ENCODE data around the gene HSPBP1.

HSPBP1 gene

GRCh38 chr19:55310498-55310897, 30.6 kb upstream of the HSPBP1 start:
- H3K27ac ChIP-seq, result no peak overlapping the region
- TF ChIP-seq, protein P1, sequence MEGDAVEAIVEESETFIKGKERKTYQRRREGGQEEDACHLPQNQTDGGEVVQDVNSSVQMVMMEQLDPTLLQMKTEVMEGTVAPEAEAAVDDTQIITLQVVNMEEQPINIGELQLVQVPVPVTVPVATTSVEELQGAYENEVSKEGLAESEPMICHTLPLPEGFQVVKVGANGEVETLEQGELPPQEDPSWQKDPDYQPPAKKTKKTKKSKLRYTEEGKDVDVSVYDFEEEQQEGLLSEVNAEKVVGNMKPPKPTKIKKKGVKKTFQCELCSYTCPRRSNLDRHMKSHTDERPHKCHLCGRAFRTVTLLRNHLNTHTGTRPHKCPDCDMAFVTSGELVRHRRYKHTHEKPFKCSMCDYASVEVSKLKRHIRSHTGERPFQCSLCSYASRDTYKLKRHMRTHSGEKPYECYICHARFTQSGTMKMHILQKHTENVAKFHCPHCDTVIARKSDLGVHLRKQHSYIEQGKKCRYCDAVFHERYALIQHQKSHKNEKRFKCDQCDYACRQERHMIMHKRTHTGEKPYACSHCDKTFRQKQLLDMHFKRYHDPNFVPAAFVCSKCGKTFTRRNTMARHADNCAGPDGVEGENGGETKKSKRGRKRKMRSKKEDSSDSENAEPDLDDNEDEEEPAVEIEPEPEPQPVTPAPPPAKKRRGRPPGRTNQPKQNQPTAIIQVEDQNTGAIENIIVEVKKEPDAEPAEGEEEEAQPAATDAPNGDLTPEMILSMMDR (IDR thresholded peaks at IDR 0.05), result no peak
- TF ChIP-seq ZFX (IDR thresholded peaks at IDR 0.05; ENCODE audit: borderline replicate concordance), result no peak

- no peak for TF ChIP-seq ZFX (IDR thresholded peaks at IDR 0.05; ENCODE audit: borderline replicate concordance)
- TF ChIP-seq, protein P1 (IDR thresholded peaks at IDR 0.05), result no peak
- no peak overlapping the region for H3K27ac ChIP-seq
Observed at GRCh38 chr19:55309448-55309847, 29.5 kb upstream of the HSPBP1 start.

DNA sequence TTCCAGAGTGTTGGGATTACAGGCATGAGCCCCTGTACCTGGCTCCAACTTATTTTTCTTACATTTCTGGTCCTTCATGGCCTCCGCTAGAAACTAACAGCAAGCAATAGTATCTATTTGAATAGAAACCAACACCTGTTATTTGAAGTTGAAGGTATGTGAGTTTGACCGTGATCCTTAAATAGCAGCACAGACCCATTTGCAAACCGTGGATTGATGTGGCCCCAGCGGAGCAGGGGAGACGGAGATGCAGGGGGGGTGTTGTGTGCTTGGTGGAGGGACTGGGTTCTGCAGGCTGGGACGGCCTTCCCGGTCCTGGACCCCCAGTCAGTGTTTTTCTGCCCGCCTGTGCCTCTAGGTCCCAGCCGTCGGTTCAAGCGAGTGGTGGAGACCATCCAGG, 28.4 kb upstream of the HSPBP1 start:
- TF ChIP-seq ZFX (IDR thresholded peaks at IDR 0.05; ENCODE audit: borderline replicate concordance), result no peak
- TF ChIP-seq, protein P1 (IDR thresholded peaks at IDR 0.05), result no peak
- no peak overlapping the region for H3K27ac ChIP-seq

GRCh38 chr19:55306712-55307111, 26.8 kb upstream of the HSPBP1 start:
- no peak overlapping the region for H3K27ac ChIP-seq
- no peak for TF ChIP-seq ZFX (IDR thresholded peaks at IDR 0.05; ENCODE audit: borderline replicate concordance)
- TF ChIP-seq, protein P1 (IDR thresholded peaks at IDR 0.05), result no peak

GRCh38 chr19:55305983-55306562, 26.2 kb upstream of the HSPBP1 start:
- TF ChIP-seq ZFX (IDR thresholded peaks at IDR 0.05; ENCODE audit: borderline replicate concordance), result no peak
- TF ChIP-seq, protein P1 (IDR thresholded peaks at IDR 0.05), result no peak

DNA sequence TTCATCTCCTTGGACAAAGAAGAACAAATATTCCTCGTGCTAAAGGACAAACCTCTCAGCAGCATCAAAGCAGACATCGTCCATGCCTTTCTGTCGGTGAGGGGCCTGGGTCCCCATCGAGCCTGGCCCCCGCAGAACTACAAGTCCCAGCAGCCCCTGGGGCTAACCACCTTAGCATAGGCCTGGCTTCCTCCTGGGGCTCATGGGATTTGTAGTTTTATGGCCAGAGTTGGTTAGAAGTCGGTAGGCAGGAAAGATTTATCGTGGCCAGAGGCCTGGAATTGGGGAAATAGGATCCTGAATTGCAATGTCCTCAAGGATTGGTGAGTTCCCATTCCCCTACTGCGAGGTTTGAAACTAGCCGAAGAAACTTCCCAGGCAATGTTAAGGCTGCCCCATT, 25.6 kb upstream of the HSPBP1 start:
- H3K27ac ChIP-seq, result no peak overlapping the region
- no peak for TF ChIP-seq ZFX (IDR thresholded peaks at IDR 0.05; ENCODE audit: borderline replicate concordance)
- TF ChIP-seq, protein P1 (IDR thresholded peaks at IDR 0.05), result no peak

More at GRCh38 chr19:55305983-55306562, 26.2 kb upstream of the HSPBP1 start:
- H3K27ac ChIP-seq, result no peak overlapping the region

- H3K27ac ChIP-seq, result no peak overlapping the region
- TF ChIP-seq ZFX (IDR thresholded peaks at IDR 0.05; ENCODE audit: borderline replicate concordance), result no peak
- TF ChIP-seq, protein P1 (IDR thresholded peaks at IDR 0.05), result no peak
Observed at GRCh38 chr19:55304980-55305379, 25.1 kb upstream of the HSPBP1 start.

Data from 22Rv1 (cell line).